ENCODE results near the gene CD151.

CD151 gene

DNA sequence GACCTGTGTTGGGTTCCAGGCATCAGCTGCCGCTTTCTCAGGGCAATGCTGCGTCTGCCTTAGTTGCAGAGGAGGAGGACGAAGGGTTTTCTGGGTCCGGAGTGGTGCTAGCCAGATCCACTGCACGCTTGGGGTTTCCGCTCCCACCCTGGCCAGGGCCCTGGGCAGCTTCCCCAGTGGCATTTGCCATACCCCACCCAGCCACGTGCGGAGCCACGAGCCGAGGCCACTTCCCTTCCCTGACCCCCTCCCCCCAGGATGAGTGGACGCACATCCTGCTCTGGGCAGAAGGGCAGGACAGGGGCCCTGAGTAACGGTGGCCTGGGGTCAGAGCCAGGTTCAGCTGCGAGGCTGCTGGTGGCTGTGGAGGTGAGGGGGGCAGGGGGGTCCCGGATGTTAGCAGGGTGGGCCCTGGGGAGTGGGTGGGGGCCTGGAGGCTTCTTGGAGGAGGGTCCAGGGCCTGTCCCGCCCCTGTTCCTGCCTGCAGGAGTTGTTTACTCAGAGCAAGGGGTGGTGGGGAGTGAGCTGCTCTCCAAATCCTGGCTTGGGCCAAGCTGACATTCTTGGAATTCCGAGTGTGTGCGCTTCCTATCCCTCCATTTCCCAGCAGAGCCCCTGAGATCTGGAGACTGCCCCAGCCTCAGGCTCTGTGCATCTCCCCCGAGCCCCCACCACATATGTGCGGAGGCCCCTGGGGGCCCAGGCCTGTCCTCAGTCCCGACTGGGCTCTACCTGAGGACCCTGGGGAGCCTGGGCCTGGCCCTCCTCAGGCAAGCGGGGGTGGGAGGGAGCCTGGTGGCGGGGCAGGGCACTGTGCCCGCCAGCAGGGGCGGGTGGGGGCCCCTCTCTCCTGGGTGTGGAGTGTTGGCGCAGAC lies 11.3 kb downstream of the CD151 start:
- DNase-seq: no peak

DNA sequence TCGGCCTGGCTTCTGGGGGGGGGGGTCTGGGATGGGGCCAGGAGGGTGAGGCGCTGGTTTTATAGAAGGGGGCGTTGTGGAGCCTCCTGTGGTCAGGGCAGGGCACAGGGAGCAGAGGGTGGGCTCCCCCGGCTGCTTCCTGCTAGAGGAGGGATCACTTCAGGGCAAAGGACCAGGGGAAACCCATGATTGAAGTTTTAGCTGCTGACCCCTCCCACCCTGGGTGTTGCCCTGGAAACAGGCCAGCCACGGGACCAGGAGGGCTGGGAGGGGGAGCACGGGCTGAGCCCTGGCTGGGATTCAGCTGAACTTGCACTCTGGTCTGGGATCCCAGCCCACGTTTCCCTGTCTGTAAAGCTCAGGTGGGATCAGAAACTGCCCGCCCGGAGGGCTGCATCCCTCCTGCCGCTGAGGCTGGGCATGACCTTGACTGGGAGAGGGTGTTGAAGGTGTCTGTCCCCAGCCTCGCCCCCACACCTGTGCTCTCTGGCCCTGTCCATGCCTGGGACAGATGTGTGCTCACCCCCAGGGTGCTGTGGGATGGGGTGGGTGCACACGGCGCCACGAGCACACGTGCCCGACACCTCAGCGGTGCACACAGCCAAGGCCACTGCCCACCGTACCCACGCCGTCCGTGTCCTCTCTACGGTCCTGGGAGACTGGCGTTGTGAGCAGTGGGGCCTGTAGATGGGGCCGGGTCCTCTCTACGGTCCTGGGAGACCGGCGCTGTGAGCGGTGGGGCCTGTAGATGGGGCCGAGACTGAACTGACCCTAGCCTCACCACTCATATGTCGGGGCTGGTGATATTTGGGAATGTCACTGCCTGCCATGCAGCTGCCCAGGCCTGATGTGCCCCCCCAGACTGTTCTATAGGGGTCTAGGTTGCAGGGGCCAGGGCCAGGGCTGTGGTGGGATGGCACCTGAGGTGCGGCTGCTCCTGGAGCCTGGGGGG lies 12.2 kb downstream of the CD151 start:
- no peak for DNase-seq

DNA sequence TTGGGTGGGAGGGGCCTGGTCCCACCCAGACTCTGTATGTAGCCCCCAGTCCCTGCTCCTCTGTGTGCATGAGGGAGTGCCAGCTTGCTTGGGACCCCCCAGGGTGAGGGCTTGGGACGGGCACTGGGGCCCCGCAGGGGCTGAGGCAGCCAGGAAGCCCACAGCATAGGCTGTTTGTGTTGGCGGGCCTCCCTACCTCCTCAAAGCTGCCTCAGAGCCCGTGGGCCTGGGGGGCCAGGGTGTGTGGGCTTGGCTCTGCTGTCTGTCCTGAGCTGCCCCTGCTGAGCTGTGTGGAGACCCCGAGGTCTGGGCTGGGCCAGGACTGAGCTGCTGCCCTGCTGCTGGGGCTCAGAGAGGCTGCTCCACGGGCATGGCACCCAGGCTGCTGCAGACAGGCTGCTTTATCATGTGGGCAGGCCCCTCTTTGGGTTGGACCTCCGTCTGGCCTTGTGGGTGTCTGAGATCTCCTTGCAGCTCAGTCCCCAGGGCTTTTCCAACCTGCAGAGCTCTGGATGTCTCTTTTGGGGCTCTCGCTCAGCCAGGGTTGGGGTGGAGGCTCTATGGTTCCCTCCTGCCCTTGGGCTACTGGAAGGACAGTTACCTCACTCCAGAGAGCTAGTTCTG lies 13.2 kb downstream of the CD151 start:
- DNase-seq: no peak

DNA sequence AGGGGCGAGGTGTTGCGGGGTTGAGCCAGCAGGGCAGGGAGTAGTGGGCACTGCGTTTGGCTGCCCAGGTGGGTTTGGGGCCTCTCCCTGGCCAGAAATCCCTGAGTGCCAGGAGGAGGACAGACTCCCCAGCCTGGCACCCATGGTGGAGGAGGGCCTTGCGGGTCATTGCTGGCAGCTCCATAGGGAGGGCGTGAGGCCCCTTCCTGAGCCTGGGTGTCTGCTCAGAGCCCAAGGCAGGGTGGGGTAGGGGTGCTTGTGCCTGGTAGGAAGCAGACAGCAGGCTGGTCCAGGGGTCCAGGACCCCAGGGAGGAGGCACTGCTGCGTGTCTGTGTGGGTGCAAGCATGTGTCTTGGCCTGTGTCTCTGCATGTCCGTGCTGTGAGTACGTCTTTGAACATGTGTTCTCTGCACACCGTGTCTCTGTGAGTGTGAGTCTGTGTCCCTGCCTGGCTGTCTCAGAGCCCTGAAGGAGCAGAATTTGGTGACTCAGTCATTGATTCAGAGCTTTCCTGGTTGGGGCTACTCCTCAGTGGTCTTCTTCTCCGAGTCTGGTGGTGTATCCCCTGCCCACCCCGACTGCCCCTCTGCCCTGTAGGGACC lies 13.8 kb downstream of the CD151 start:
- DNase-seq: no peak

DNA sequence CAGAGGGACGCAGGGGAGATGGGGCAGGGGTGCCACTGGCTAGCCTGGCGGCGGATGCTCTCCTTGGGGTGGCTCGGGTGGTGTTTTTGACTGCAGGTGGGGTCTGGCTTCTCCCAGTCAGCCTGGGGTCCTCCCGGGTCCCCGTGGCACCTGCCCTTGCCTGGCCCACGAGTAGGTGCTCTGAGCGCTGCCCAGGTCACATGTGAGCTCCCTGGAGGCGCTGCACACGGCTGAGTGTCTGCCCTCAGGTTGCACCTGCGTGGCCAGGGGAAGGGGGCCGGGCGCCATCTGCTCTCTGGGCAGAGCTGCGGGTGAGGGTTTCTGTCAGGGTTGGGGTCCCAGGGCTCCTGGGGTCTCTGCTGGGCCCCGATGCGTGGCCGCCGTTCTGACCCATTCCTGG lies 15.1 kb downstream of the CD151 start:
- no peak for DNase-seq

DNA sequence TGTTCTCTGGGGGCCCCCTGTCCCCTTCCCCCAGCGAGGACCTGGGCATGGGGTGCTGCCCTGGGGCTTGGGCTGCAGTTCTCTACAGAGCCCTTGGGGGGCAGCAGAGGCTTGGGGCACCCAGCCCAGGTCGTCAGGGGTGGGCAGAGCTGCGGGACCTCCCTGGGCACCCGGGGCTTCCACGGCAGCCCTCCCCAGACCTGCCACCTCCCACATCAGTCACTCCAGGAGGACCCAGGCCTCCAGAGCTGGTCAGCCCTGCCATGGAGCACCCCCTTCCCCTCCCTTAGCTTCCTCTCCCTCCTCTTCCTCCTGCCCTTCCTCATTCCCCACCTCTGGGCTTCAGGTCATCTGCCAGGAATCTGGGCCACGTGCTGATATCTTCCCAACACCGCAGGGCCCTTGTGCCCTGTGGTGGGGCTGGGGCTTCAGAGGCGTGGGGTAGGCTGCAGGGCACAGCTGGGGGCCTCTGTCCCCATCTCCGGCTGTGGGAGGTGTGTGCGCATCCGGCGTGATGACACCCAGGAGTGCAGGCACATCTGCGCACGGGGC lies 15.7 kb downstream of the CD151 start:
- no peak for DNase-seq

DNA sequence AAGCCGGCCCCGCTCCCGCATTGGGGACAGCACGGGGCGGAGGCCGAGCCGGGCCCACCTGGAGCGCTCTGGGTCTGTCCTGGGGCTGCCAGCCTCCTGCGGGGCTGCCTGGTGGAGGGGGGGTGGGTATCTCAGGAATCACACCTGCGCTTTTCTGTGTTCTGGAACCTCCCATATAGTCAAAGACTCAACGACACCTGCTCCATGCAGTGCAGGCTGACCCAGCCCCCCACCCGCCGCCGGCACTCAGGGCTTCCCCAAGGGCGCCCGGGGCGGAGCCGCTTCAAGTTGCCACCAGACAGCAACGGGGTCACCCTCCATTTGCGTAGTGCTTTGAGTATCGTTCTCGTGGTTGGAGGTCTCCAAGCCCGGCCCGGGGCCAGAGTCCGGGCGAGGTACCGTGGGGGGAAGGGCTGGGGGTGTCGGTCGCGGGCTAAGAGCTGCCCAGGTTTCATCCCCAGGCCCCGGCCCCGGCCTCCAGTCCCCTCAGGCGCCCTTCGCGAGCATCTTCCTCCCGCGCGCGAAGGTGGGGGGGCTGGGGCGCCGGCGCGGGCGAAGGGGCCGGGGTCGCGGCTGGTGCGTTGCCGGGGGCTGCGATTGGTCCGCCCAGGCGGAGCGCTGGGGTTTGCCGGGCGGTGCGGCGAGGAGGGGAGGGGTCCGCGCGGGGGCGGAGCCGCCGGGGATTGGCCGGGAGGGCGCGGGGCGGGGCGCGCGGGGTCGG lies 16.5 kb downstream of the CD151 start:
- DNase-seq: no peak

DNA sequence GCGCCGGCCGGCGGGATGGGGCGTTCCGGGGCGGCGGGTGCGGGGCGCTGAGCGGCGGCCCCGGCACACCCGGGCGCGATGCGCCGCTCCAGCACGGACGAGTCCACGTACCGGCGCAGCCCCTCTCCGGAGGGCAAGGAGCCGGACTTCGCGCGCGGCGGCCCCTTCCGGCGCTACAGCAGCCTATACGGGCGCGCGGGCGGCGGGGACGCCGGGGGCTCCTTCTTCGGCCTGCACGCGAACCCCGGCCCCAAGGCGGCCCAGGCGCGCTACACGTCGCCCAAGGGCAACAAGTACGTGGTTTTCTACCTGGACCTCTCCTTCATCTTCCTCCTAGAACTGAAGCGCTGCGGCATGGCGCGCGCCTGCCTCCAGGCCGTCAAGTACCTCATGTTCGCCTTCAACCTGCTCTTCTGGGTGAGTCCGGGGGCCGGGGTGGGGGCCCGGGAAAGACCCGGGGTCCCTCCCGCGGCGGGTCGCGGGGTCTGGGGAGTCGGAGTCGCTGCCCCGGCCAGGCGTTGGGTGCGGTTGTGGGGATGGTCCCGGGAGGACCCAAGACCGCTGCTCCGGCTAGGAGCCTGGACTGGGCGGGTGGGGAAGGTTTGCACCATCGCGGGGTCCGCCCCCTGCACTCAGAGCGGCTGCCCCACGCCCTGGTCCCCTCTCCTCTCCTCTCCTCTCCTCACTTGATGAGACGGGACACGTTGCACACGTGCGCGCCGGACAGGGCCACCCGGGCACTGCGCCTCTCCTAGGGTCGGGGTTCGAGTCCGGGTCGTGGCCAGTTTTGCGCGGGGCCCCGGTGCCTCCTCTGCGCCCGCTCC lies 17.4 kb downstream of the CD151 start:
- DNase-seq: no peak

DNA sequence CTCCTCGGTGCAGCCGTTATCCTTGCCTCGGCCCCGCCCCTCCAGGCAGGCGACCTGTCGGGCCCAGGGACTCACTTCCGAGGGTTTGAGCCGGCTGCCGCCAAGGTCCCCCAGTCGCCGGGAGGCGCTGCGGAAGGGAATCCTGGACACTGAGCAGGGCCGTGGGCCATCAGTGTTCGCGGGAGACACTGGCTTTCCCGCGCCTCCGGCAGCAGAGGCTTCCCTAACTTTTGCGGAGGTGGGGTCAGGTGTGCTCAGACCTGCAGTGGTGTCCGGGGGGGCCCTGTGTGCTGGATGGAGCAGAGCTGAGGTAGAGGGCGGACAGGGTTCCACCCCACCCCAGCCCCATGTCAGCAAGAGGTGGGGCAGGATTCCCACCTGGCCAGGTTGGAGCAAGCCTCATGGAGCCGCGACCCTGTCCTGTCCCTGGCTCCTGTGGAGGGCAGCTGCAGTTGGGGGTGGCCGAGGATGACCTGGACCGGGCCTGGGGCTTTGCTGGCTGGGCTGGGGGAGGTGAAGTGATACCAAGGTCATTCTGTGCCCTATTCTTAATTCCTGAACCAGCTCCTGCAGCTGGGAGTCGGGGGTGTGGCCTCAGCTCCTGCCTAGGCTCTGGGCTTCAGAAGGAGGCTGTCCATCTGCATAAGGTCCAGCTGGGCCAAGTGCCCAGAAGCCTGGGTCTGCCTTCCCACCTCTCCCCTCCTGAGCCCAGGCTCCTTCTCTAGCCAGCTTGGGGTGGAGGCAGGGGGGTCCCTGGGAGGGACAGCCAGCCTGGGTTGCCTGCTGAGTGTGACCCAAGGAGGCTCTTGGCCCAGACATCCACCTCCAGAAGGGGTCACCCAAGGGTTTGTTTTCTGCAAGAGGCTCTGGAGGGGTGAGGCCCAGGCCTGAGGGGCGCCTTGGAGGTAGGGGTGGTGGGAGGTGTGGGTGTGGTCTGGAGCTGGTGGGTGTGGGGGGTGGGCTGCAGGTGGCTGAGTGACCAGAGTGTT lies 18.3 kb downstream of the CD151 start:
- DNase-seq: no peak

DNA sequence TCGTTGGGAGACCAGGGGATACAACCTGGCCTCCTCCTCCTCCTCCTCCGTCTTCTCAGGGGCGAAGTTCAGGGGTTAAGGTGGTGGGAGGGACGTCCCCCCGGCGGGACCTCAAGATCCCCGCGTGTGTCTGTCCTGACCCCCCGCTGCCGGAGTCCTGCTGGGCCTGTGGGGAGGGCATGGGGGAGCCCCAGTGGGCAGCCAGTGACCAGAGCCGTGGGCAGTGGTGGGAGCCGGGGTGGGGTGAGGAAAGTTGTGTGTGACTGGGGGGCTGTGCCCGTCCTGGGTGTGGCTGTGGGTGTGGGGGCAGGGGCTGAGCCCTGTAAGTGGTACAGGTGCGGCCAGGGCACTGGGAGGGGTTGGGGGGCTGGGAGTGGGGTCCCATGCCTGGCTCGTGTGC lies 20.0 kb downstream of the CD151 start:
- no peak for DNase-seq

DNA sequence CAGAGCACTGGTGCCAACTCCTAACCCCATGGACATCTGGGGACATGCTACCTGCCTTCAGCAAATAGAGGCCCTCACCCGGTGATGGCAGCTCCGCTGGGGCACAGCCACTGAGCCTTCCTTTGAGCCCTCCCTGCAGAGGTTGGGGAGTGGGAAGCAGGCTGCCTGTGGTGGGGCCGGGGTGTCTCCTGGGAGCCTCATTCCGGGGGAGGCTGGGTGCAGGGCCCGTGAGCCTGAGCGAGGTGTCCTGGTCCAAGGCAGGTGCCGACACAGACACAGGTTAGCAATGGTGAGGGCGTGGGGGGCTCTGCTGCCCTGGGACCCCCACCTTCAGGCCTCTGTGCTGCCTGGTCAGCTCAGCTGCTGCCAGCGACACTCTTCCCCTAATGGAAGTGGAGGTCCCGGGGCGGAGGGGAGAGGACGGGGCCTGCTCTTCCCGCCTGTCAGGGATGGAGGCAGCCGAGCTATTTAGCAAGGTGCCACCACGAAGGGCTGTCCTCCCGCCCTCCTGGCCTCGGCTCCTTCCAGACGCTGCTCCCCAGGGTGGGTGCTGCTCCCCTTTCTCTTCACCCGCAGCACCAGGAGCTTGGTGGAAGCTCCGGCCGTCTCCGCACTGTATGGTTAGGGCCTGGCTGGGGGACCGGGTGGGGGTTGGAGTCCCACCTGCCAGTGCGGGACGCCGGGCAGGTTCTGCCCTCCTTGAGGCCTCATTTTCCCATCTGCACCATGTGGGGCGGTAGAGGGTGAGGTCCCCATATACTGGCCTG lies 21.1 kb downstream of the CD151 start:
- DNase-seq: no peak

DNA sequence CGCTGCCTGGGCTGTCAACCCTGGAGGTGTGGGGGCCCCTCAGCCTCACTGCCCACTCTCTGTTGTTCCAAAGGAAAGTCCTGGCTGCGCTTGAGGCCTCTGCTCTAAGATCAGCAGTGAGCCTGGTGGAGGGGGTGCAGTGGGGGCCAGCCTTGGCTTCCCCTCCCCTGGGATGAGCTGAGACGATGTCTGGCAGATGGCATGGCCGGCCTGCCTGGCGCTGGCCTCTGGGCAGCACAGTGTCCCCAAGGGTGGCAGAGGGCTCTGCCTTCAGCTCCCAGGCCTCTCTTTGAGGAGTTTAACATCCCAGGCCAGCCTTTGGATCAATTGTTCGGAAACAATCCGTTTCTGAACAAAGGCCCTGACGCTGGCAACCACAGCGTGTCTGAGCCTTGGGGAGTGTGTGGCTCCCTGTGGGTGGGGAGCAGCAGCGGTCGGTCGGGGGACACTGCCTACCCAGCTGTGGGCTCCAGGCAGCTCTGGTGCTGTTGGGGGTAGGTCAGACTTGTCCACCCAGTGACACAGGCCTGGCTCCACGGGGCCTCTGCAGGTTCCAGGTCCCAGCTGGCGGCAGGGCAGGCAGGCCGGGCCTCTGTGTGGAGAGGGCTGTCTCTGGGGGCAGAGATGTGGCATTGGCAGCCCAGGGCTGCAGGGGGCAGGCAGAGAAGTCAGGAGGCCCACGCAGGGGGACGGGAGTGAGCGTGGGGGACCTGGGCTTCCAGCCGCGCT lies 22.0 kb downstream of the CD151 start:
- DNase-seq: no peak

DNA sequence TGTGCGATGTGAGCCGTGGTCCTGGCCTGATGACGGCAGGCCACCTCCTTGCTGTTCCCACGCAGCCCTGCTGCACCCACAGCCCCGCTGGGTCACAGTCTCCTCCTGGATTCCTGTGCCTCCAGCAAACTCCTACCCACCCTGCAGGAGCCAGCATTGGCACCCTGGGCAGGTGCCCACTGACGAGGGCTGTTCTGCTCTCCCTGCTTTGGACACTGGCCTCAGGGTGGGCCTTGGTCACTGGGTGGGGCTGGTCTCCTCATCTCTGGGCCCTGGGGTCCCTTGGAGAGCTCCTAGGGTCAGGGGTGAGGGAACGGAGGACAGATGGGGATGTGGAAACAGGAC lies 22.6 kb downstream of the CD151 start:
- no peak for DNase-seq

DNA sequence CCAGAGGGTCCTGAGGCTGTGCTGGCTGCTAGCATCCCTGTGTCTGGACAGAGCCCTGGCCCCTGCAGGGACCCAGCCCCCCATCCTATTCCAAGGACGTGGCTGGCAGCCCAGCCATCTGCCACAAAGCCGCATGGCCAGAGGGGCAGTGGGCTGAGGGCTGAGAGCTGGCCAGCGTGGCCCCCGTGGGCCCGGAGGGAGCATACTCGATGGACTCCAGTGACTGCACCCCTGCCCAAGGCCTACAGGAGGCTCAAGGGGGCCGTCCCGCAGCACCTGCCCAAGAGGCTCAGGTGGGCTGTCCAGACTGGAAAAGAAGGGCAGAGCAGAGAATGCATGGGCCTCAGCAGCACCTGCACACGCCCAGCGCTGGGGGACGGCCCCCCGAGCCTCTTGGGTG lies 23.0 kb downstream of the CD151 start:
- DNase-seq: no peak

DNA sequence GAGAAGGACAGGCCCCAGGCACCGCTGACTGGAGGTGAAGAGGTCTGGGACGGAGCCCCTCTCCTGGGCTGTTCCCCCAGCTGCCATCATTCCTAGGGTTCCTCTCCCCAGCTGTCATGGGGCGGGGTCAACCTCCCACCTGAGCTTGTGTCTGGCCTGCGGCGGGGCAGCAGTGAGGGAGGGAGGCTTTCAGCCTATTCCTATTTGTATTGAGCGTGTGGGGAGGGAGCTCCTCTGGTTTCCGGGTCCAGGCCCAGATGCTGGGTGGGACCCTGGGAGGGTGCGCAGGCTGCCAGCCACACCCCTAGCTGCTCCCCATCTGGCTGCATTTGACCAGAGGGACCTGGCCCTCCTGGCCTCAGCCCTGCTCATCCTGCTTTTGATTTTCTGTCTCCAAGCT lies 23.6 kb downstream of the CD151 start:
- DNase-seq: no peak

DNA sequence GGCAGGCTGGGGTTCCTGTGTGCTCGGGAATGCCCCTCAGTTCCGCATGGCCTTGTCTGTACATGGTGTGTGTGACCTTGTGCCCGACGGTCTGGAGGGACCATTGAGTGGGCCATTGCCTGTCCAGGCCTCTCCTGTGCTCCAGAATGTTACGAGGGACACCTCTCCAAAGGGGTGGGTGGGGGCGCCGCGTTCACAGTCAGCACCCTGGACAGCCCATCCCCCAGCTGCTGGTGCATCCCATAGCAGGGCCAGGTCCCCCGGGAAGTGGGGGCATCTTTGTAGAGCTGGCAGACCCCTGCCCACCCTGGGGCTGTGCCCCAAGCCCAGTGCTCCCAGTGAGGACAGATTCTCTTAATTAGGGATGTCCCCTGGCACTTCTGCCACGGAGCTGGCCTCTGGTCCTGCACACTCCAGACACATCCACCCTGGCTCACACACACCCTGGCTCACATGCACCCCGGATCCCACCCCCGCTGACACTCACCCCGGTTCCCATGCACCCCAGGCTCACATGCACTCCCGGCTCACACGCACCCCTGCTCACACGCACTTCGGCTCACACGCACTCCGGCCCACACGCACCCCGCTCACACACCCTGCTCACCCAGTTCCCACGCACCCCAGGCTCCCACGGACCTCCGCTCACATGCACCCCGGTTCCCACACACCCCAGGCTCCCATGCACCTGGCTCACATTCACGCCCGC lies 25.5 kb downstream of the CD151 start:
- DNase-seq: no peak

DNA sequence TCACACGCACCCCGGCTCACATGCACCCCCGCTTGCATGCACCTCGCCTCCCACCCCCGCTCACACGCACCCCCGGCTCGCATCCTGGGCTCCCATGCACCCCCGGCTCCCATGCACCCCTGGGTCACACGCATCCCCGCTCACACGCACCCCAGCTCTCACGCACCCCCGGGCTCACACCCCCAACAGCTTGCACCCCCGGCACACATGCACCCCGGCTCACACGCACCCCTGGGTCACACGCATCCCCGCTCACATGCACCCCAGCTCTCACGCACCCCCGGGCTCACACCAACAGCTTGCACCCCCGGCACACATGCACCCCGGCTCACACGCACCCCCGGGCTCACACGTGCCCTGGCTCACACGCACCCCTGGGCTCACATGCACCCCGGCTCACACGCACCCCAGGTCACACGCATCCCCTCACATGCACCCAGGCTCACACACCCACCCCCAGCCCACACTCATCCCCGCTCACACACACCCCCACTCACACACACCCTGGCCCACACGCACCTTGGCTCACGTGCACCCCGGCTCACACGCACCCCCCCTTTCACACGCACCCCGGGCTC lies 26.1 kb downstream of the CD151 start:
- DNase-seq: no peak

Data from NCI-H2081 treated with DMSO at 0.1 percent for 48 hours (cell line).